ENCODE results near the gene UBL3. TPM values are rescaled to one million over a fixed set of nuclear protein-coding genes. Genes with fewer than 3 reads are reported as not detected.

The UBL3 gene
- total and polyA plus RNA-seq, 10 of the 15 experiments (the other 5 are each of a cell fraction or from before 2014, with no cell fraction given): 5.5 to 13.7 (median 10.6) TPM

- TF ChIP-seq USF1 (IDR thresholded peaks at IDR 0.05; ENCODE audit: borderline replicate concordance, extremely low read length, insufficient read depth, low read depth, low read length): no peak
Measured at GRCh38 chr13:29758531-29759114, 91.8 kb downstream of the UBL3 start (continued).

- H3K79me2 ChIP-seq (ENCODE audit: control insufficient read depth, insufficient read depth, low read length): no peaks in the 10 kb centered on the region
- H3K9me3 ChIP-seq (replicated peaks; ENCODE audit: control insufficient read depth, insufficient read depth, low read length): no peaks in the 10 kb centered on the region
- intact Hi-C loops (cut with micrococcal nuclease; ENCODE audit: unreplicated experiment) (loop anchor here (5.0 kb wide), 1 partner anchor 164 kb away; no protein-coding TSS in a partner anchor), in situ Hi-C loops (cut with MboI) (no loop called here)
- SMC1A ChIA-PET (ENCODE audit: uncharacterized antibody, unreplicated experiment): interaction anchor here (0.6 to 1.7 kb wide), 6 partner anchors 14 to 359 kb away, joined by 3 to 6 read pairs (median 4); no protein-coding TSS in a partner anchor
- peaks cover 3% of the 10 kb centered on the region; the same call in 1 of the 2 replicates for H3K4me1 ChIP-seq (ENCODE audit: control insufficient read depth, insufficient read depth, low read length)
- H4K20me1 ChIP-seq (ENCODE audit: control insufficient read depth, insufficient read depth): no peaks in the 10 kb centered on the region
- no peak overlapping the region for H2AFZ ChIP-seq (ENCODE audit: control insufficient read depth, low read depth, low read length)
- POLR2A ChIA-PET: no interaction called here
- 80% methylated on average over 2 of the region's 2 CpGs for WGBS (ENCODE audit: insufficient coverage, insufficient replicate concordance, low lambda C conversion rate, missing lambda C conversion rate)
- FAIRE-seq: no peak
- TF ChIP-seq NFYB (IDR thresholded peaks at IDR 0.05; ENCODE audit: insufficient read depth, low read depth, low read length): no peak
- no peak for TF ChIP-seq SP1 (IDR thresholded peaks at IDR 0.05; ENCODE audit: low read depth, low read length)
- no peak for TF ChIP-seq ASH2L (IDR thresholded peaks at IDR 0.05; ENCODE audit: borderline replicate concordance, low read depth)
- TF ChIP-seq E4F1 (IDR thresholded peaks at IDR 0.05; ENCODE audit: borderline replicate concordance, partially characterized antibody): no peak
- TF ChIP-seq MEF2B (IDR thresholded peaks at IDR 0.05; ENCODE audit: partially characterized antibody, poor library complexity, severe bottlenecking): no peak
- TF ChIP-seq HSF1 (IDR thresholded peaks at IDR 0.05; ENCODE audit: low read depth, low read length): no peak
- RAD21 ChIA-PET (ENCODE audit: unreplicated experiment): interaction anchor here (1.0 to 1.2 kb wide), 2 partner anchors 12 to 356 kb away, joined by 3 read pairs; no protein-coding TSS in a partner anchor
- H3K27ac ChIP-seq (ENCODE audit: control insufficient read depth, insufficient read depth): no peak overlapping the region
- no peaks in the 10 kb centered on the region for H3K27me3 ChIP-seq (replicated peaks in 1 of 2; ENCODE audit: control insufficient read depth in 2 of 2, insufficient read depth in 2 of 2, low read length in 1 of 2)
- BruUV-seq (replicated peaks): no TSS peak
- no peaks in the 10 kb centered on the region for H3K36me3 ChIP-seq (ENCODE audit: control insufficient read depth in 2 of 2, insufficient read depth in 2 of 2, low read length in 1 of 2)
- no peak overlapping the region for H3K4me2 ChIP-seq (ENCODE audit: control insufficient read depth, insufficient read depth)
- CTCF ChIA-PET: interaction anchor here (0.6 to 2.9 kb wide), 5 partner anchors 14 to 1604 kb away, joined by 3 to 15 read pairs (median 3); no protein-coding TSS in a partner anchor
- no peak overlapping the region for H3K9ac ChIP-seq (ENCODE audit: control insufficient read depth, insufficient read depth, low read length)
- no peak for DNase-seq (ENCODE audit: low read depth, low spot score)
- no peak overlapping the region for H3K4me3 ChIP-seq
- ATAC-seq: no peak
Measured at GRCh38 chr13:29756506-29756905, 93.9 kb downstream of the UBL3 start.
